ENCODE results near the gene NT5DC1.
A peak's percentile ranks its signal among the peaks of the same experiment; 100 is the strongest.

NT5DC1 gene

DNA sequence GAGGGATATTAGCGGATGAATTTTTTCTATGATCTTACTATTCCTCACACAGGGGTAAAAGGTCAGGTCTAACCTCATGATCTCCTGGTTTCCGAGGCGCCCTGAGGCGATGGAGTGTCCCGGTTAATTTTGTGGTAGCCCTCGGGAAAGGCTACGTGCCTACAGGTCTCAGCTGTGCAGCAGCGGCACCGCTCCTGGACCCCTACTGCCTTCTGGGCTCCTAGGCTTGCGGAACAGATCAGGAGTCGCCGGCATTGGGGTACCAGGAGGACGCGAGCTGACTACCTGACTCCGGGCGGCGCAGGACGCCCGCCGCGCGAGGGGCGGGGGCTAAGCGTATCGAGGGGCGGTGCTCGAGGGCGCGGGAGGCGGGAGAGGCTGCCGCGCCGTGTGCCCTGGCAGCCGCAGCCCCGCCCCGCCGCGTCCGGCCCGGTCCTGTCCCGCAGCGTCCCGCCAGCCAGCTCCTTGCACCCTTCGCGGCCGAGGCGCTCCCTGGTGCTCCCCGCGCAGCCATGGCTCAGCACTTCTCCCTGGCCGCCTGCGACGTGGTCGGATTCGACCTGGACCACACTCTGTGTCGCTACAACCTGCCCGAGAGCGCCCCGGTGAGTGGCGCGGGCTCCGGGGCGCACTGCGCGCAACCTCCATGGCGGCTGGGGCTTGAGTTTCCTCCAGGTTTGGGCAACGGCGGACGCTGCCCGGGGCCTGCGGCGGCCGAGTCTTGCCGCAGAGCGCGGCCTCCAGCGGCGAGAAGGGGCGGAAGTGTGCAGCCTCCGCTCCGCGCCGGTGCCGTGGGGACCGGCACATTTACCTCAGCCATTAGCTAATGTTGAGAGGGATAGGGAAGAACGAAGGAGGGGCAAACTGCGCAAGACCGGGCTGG is at the start of gene NT5DC1:
Gene NT5DC1, plus strand, starts transcription at position 435 of the 883 bp plus-strand sequence. Its CDS starts 78 bp downstream, at position 513.
- DNase-seq: peak; percentile 84

DNA sequence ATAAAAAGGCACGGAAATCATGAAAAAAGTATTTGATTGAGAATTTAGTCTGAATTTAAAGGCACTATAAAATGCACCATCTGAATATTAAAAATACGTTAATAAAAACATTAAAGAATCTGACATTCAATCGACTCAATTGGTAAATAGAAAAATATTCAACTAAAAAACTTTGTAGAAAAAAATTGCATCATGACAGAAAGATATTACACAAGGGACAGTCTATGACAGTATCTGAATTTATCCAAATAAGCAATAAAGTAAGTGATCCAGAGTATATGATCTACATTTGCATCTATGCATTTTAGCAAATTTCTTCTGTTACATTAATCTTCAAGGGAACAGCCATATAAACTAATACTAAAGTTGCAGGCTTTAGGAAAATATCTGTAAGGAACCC is 49.4 kb upstream of the NT5DC1 start:
- no peak for DNase-seq

- DNase-seq: no peak
Measured at GRCh38 chr6:116055513-116055912, 45.1 kb upstream of the NT5DC1 start.

DNA sequence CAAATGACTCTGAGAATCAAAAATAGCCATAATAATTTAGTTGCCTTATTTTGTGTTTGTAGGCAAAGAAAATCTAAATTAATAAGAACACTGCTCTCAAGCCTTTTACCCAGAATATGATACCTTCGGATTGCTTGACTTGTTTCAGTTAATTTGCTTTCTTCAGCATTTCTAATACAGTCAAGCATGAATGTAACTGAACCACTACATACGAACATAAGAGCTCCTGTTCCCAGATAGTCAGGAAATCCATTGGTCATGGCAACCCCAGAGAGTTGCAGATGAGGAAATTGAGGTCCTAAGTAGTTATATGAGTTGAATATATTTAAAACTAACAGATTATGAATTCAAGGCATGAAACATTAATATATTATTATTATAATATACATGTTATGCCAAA is 42.9 kb upstream of the NT5DC1 start:
- no peak for DNase-seq

DNA sequence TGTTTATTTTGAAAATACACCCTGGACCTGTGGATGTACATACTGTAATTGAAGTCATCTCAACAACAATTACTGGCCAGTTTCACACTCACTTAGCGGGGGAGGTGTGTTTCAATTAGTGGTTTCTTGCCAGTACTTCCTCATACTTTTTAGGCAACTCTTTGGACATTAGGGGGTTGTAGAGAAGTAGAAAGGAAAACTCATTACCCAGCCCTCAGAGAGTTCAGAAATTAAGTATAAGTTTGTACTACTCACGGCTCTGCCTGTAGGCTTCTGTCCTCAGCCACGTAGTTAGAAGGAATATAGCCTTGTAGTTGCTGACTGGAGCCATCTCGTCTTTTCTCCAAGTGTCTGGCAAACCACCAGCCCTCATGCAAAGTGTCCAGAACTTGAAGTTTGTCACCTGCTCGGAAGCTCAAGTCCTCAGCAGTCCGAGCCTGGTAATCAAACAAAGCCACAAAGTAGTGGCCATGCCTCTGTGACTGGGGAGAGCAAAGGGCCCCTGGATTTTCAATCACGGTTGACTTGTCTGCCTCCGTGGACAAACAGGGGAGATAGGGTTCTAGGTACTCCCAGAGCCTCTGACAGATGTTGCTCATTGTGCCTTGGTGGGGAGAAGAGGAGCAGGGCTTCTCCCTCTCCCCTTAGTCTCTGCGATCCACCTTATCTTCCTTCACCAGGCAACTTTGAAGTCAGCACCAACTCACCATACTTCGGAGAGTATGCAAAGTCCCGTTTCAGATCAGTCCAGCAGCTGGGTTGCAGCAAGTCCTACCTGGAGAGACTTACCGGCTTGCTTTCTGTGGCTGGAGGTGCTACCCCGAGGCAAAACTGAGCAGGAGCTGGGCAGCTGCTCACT is 40.7 kb upstream of the NT5DC1 start:
- no peak for DNase-seq

GRCh38 chr6:116060572-116061283 is 39.9 kb upstream of the NT5DC1 start, which contains the start of gene FRK:
FRK (minus strand) TSS chr6:116060891; CDS start chr6:116060311, 580 bp downstream.
- no peak for DNase-seq

GRCh38 chr6:116062496-116062895 is 38.2 kb upstream of the NT5DC1 start:
- DNase-seq: no peak

DNA sequence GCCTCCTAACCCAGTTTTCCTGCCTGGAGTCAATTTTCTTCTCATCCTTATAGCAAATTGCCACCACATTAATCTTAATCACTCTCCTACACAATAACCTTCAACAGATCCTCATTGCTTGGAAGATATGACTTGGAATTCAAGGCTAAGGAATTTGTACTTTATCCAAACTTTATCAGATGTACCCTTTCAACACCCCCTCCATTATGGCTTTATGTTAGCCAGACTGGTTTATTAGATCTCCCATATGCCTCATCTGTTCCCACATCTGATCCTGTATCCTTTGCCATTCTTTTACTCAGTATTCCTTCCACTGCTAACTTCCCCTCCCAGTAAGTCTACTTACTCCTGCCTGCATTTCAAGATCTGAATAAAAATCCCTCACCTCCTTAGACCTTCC is 36.0 kb upstream of the NT5DC1 start:
- DNase-seq: no peak

- no peak for DNase-seq
Measured at GRCh38 chr6:116066789-116067188, 33.9 kb upstream of the NT5DC1 start.

DNA sequence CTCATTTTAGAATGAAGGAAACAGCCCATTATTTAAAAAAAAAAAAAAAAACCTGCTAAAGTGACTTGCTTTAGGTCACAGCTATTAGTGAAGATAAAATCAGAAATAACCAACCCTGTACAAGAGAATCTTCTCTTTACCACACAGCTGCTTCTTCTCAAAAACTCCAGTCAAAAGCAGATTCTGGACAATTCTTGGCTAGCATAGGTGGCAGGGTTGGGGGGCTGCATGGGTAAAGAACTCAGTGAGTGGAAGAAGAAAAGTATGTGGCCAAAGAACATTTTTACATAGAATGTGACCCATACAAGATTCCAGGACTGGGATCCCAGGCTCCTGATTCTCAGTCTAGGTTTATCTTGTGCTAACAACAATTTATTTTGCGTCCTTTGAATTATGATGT is 30.6 kb upstream of the NT5DC1 start:
- no peak for DNase-seq

- DNase-seq: no peak
Measured at GRCh38 chr6:116070616-116071389, 29.9 kb upstream of the NT5DC1 start.

DNA sequence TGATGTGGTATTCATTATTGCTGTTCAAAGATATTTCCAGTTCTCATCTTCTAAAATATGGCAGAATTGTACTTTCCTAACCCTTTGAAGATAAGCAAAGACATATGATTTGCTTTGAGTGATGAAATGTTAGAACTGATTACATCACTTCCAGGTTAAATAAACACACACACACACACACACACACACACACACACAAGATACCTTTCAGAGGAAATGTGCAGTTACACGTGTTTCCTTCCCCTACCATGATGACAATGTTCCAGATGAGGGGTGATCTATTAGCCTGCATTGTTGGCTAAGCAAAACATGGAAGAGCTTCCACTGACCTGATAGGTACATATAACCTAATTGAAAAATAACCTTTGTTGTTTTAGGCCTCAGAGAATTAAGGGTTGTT is 28.3 kb upstream of the NT5DC1 start:
- DNase-seq: no peak

DNA sequence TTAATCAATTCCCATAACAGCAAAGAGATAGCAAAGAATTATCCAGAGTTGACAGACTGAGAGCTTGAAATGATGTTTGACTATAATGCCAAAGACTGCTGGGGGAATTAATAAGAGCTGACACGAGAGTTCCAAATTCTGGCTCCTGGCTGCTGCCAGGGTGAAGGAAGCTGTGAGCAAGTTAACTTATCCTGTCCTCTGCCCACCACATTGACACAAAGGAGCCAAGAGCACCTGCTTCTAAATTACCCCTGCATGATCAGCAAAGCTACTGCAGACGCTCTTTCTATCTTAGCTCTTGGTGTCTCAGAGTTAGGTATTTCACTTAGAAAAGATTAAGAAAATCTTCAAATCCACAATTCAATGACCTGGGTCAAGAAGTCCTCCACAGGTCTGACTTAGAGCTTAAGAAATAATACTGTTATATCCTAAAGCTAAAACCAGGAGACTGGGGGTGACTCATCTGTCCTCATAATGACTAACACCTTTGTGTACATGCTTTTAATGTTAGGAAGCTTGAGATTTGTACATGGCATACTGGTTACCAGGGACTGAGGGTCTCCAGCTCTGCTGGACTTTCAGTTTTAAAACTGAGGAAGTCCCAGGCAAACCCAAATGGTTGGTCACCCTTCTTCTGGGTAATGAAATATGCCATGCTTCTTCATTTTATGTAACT is 26.8 kb upstream of the NT5DC1 start:
- no peak for DNase-seq

GRCh38 chr6:116074732-116075390 is 25.8 kb upstream of the NT5DC1 start:
- DNase-seq: no peak

DNA sequence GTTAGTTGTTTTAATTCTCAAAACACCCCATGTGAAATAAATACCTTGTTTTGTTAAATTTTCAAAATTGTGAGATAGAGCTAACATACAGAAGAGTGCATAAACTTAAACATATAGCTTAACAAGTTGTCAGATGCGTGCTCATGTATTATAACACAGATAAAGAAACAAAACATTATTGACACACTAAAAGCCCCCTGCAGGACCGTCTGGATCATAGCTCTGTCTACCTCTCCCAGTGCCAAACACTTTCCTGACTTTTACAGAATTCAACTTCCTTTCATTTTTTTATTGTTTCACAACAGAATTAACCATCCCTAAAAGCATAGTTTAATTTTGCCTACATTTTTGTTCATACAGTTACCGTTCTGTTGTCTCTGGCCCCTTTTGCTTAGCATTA is 22.1 kb upstream of the NT5DC1 start:
- DNase-seq: no peak

GRCh38 chr6:116078945-116079344 is 21.7 kb upstream of the NT5DC1 start:
- no peak for DNase-seq

GRCh38 chr6:116083052-116083451 is 17.6 kb upstream of the NT5DC1 start:
- no peak for DNase-seq

GRCh38 chr6:116084284-116084683 is 16.4 kb upstream of the NT5DC1 start:
- no peak for DNase-seq

DNA sequence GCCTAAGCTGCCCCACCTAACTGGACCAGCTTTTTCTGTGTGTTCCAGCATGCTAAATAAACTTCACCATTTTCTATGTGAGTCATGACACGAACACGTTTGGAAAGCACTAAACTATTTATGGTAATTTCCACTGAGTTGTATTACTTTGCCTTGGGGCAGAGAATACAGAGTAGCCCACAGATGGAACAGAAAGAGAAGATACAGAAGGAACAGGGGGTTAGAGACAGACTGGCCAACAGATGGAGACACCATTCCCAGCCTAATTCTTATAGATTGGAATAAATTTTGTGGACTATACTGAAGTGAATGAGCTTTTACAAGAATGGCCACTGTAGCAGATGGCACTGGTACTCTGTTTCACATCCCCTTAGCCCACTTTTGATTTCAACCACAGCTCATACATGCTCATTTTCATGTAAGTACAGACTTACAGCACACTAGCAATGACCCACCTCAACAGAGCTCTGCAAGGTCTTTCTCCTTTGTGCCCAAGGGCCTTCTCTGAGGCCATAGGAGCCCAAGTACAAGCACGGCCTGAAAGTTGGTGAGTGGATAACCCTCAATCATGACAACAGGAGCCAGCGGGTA is 13.1 kb upstream of the NT5DC1 start:
- DNase-seq: no peak

DNA sequence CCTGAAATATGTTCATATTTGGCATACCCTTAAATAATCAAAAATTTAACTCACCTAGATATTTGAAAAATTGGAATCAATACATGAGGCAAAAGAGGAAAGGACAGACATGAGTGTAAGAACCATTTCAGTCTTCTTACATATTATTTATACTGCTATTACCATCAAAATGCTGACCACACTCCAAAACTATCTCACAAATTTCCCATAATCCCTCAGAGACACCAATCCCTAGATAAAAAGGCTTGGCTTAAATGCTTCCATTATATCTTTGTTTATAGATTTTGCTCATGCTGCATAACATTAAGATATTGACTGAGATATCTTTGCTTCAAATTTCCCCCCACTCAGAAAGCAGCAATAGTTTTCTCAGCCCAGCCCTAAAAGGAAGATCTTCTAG is 11.7 kb upstream of the NT5DC1 start:
- DNase-seq: no peak

- no peak for DNase-seq
Measured at GRCh38 chr6:116090251-116090650, 10.4 kb upstream of the NT5DC1 start.

All from CD4-positive, alpha-beta T cell treated with Interleukin-10 for 1 hour (primary cell).